CD14-positive monocyte (primary cell): ENCODE data around the gene GALNT10. TPM values are rescaled to one million over a fixed set of nuclear protein-coding genes. Genes with fewer than 3 reads are reported as not detected.
A peak's percentile ranks its signal among the peaks of the same experiment; 100 is the strongest.

Experiments
- DNase-seq, 3 donors: peaks; one replicate each; pipeline ENCODE4 v3.0.0-alpha.2; 2011 to 2022
- H2AFZ ChIP-seq: 2 replicates; pipeline ENCODE4 v1.6.0; 2012; ENCODE audit warnings: mild to moderate bottlenecking, low read depth, low read length, inconsistent platforms; ENCODE audit not compliant: insufficient read depth, poor library complexity, severe bottlenecking
- H3K27ac ChIP-seq, 2 donors: 1 replicate in 1 of 2; 2 replicates in 1 of 2; pipeline ENCODE4 v1.5.1; 2012 to 2013; ENCODE audit warnings: low read length in 2 of 2, control low read depth in 1 of 2, inconsistent platforms in 1 of 2, low read depth in 1 of 2, mild to moderate bottlenecking in 1 of 2
- H3K27me3 ChIP-seq, 2 donors: one replicate each; pipeline versions ENCODE4 v1.6.0 to v1.6.1; 2011 to 2013; ENCODE audit warnings: low read length in 2 of 2; ENCODE audit not compliant: control insufficient read depth in 2 of 2, insufficient read depth in 2 of 2
- H3K36me3 ChIP-seq, 2 donors: replicated peaks in 1 of 2; 1 replicate in 1 of 2; 2 replicates in 1 of 2; pipeline versions ENCODE4 v1.5.1 to v1.6.1; 2012 to 2013; ENCODE audit warnings: low read length in 2 of 2, control low read depth in 1 of 2, inconsistent platforms in 1 of 2, mild to moderate bottlenecking in 1 of 2; ENCODE audit not compliant: insufficient read depth in 2 of 2, control insufficient read depth in 1 of 2
- H3K4me1 ChIP-seq, 2 donors: 1 replicate in 1 of 2; 2 replicates in 1 of 2; pipeline versions ENCODE4 v1.5.1 to v1.6.1; 2012 to 2013; ENCODE audit warnings: low read length in 2 of 2, control low read depth in 1 of 2, inconsistent platforms in 1 of 2, mild to moderate bottlenecking in 1 of 2, moderate library complexity in 1 of 2; ENCODE audit not compliant: insufficient read depth in 2 of 2, control insufficient read depth in 1 of 2
- H3K4me2 ChIP-seq: replicated peaks from 2 replicates; pipeline ENCODE3; 2012; ENCODE audit warnings: low read length, moderate library complexity, mild to moderate bottlenecking; ENCODE audit not compliant: poor library complexity, severe bottlenecking; ENCODE audit errors: extremely low read depth
- H3K4me3 ChIP-seq, 3 experiments: fragments of 200-600 bp in 1 of 3; sonication (generic) in 1 of 3; replicated peaks in 1 of 3; 1 replicate in 2 of 3; 2 replicates in 1 of 3; pipeline ENCODE4 v1.5.1; 2011 to 2013; ENCODE audit warnings: low read length in 3 of 3, mild to moderate bottlenecking in 3 of 3, control low read depth in 2 of 3, low read depth in 2 of 3, inconsistent platforms in 1 of 3, moderate library complexity in 1 of 3
- H3K79me2 ChIP-seq: 2 replicates; pipeline ENCODE4 v1.6.0; 2012; ENCODE audit warnings: mild to moderate bottlenecking, control low read depth, inconsistent platforms, low read length, moderate library complexity; ENCODE audit not compliant: insufficient read depth
- H3K9ac ChIP-seq: 2 replicates; pipeline ENCODE4 v1.6.0; 2017; ENCODE audit warnings: low read length, mild to moderate bottlenecking; ENCODE audit not compliant: insufficient read depth, poor library complexity, severe bottlenecking
- H3K9me3 ChIP-seq, 2 donors: replicated peaks in 1 of 2; 1 replicate in 1 of 2; 2 replicates in 1 of 2; pipeline versions ENCODE4 v1.5.1 to v1.6.1; 2012 to 2013; ENCODE audit warnings: low read length in 2 of 2, control low read depth in 1 of 2; ENCODE audit not compliant: control insufficient read depth in 1 of 2, insufficient read depth in 1 of 2
- H4K20me1 ChIP-seq: 2 replicates; pipeline ENCODE4 v1.6.0; 2012; ENCODE audit warnings: mild to moderate bottlenecking, low read length, control low read depth, moderate library complexity; ENCODE audit not compliant: insufficient read depth
- H3K27ac Mint-ChIP-seq, 7 donors: one replicate each; pipeline ENCODE4 v1.8.0; 2020; ENCODE audit warnings: mild to moderate bottlenecking in 7 of 7, mixed read lengths in 7 of 7, moderate library complexity in 6 of 7, inconsistent platforms in 2 of 7
- H3K27me3 Mint-ChIP-seq, 3 donors: one replicate each; pipeline ENCODE4 v1.8.0; 2021 to 2022; ENCODE audit warnings: low read depth in 3 of 3, mild to moderate bottlenecking in 3 of 3, mixed read lengths in 3 of 3, moderate library complexity in 3 of 3, inconsistent platforms in 1 of 3
- H3K36me3 Mint-ChIP-seq, 2 donors: one replicate each; pipeline ENCODE4 v1.8.0; 2020; ENCODE audit warnings: mixed read lengths in 2 of 2, inconsistent platforms in 1 of 2, mild to moderate bottlenecking in 1 of 2
- H3K4me1 Mint-ChIP-seq: one replicate; pipeline ENCODE4 v1.8.0; 2020; ENCODE audit warnings: mild to moderate bottlenecking, mixed read lengths
- H3K4me3 Mint-ChIP-seq, 2 donors: one replicate each; pipeline ENCODE4 v1.8.0; 2020; ENCODE audit warnings: mild to moderate bottlenecking in 2 of 2, mixed read lengths in 2 of 2, moderate library complexity in 1 of 2
- H3K9me3 Mint-ChIP-seq, 7 donors: one replicate each; pipeline ENCODE4 v1.8.0; 2020 to 2022; ENCODE audit warnings: mixed read lengths in 7 of 7, mild to moderate bottlenecking in 6 of 7, moderate library complexity in 6 of 7, inconsistent platforms in 2 of 7
- CTCF ChIP-seq: fragments of 200-600 bp; IDR thresholded peaks from one replicate; pipeline ENCODE4 v1.8.0; 2022; ENCODE audit warnings: antibody characterized with exemption, mild to moderate bottlenecking
- WGBS: methylation state at CpG from one replicate; pipeline ENCODE4 v1.1.5; 2013; ENCODE audit warnings: missing lambda C conversion rate; ENCODE audit not compliant: insufficient coverage; 5-methylcytosine and 5-hydroxymethylcytosine counted together
- intact Hi-C, 2 donors: fragments of 100-400 bp; cut with micrococcal nuclease; formaldehyde crosslinking; loops; one replicate each; pipeline versions ENCODE4 v1.15.0 to v1.15.1; 2023
- polyA plus RNA-seq, 3 donors: library from polyadenylated mRNA; depleted of rRNA in 1 of 3; unstranded in 2 of 3; stranded (reverse) in 1 of 3; fragments of 300-500 nt in 2 of 3; fragments of >200 nt in 1 of 3; fragmentation: Illumina TruSeq in 2 of 3; gene quantifications; 1 replicate in 2 of 3; 2 replicates in 1 of 3; pipeline ENCODE4 v1.2.3, GENCODE V29; 2012 to 2021

Gene GALNT10
- polyA plus RNA-seq, 3 donors = 6.2 to 11.6 (median 7.3) TPM

- H3K27ac ChIP-seq = no peak overlapping the region
- intact Hi-C loops = no loop called here
- no peak for TF ChIP-seq CTCF
- no peaks in the 10 kb centered on the region for H3K79me2 ChIP-seq
- Mint-ChIP-seq H3K4me1 (peaks cover 32% of the 10 kb centered on the region), H3K36me3 (peaks cover 19 to 27% of the 10 kb centered on the region in 2 donors), H3K9me3 (no peaks in the 10 kb centered on the region), H3K27ac (peak overlapping the region in 3 of 7 donors; percentile 16 to 56 (median 42)), H3K27me3 (peaks cover 0 to 2% (median 1%) of the 10 kb centered on the region in 3 donors), H3K4me3 (no peak overlapping the region)
- no peaks in the 10 kb centered on the region for H3K9me3 ChIP-seq
- no peak overlapping the region for H3K9ac ChIP-seq
- H3K4me2 ChIP-seq = peak overlapping the region; percentile 40
- peaks cover 12% of the 10 kb centered on the region for H4K20me1 ChIP-seq
- DNase-seq = peak in 2 of 3 donors; percentile 27 to 63
- H3K27me3 ChIP-seq = no peaks in the 10 kb centered on the region
- H3K36me3 ChIP-seq = peaks cover 8 to 28% of the 10 kb centered on the region in 2 donors
- H2AFZ ChIP-seq = no peak overlapping the region
- H3K4me3 ChIP-seq = no peak overlapping the region
- no CpG with 5 or more reads among the region's 5 CpGs for WGBS
- peaks cover 10 to 20% of the 10 kb centered on the region in 2 donors for H3K4me1 ChIP-seq
Observed at GRCh38 chr5:154214371-154215106, 24.0 kb downstream of the GALNT10 start.

GRCh38 chr5:154215571-154216325 lies 25.2 kb downstream of the GALNT10 start:
- Histone ChIP-seq H3K4me3 (no peak overlapping the region), H3K9ac (no peak overlapping the region), H3K27ac (no peak overlapping the region), H3K9me3 (no peaks in the 10 kb centered on the region), H3K27me3 (no peaks in the 10 kb centered on the region), H3K4me2 (no peak overlapping the region), H3K4me1 (peaks cover 10 to 20% of the 10 kb centered on the region in 2 donors), H4K20me1 (peaks cover 12% of the 10 kb centered on the region), H3K36me3 (peaks cover 10 to 33% of the 10 kb centered on the region in 2 donors), H2AFZ (no peak overlapping the region), H3K79me2 (no peaks in the 10 kb centered on the region)
- DNase-seq = no peak
- Mint-ChIP-seq H3K4me3 (no peak overlapping the region), H3K27ac (peak overlapping the region in 1 of 7 donors; percentile 73), H3K4me1 (peaks cover 32% of the 10 kb centered on the region), H3K27me3 (peaks cover 0 to 2% (median 1%) of the 10 kb centered on the region in 3 donors), H3K9me3 (no peaks in the 10 kb centered on the region), H3K36me3 (peaks cover 31 to 33% of the 10 kb centered on the region in 2 donors)
- WGBS = 100% methylated on average over 1 of the region's 2 CpGs
- intact Hi-C loops = no loop called here
- TF ChIP-seq CTCF = no peak
